ENCODE data around the gene SLC35F4.

GRCh38 chr14:57714487-57714931 is 151.4 kb downstream of the SLC35F4 start:
- no peak for TF ChIP-seq EZH2 (IDR thresholded peaks at IDR 0.05; ENCODE audit: borderline replicate concordance, insufficient read depth, low read depth, low read length, poor library complexity, severe bottlenecking)
- TF ChIP-seq CTCF (IDR thresholded peaks at IDR 0.05): no peak
